ENCODE data around the gene SRGAP3.

SRGAP3 gene

DNA sequence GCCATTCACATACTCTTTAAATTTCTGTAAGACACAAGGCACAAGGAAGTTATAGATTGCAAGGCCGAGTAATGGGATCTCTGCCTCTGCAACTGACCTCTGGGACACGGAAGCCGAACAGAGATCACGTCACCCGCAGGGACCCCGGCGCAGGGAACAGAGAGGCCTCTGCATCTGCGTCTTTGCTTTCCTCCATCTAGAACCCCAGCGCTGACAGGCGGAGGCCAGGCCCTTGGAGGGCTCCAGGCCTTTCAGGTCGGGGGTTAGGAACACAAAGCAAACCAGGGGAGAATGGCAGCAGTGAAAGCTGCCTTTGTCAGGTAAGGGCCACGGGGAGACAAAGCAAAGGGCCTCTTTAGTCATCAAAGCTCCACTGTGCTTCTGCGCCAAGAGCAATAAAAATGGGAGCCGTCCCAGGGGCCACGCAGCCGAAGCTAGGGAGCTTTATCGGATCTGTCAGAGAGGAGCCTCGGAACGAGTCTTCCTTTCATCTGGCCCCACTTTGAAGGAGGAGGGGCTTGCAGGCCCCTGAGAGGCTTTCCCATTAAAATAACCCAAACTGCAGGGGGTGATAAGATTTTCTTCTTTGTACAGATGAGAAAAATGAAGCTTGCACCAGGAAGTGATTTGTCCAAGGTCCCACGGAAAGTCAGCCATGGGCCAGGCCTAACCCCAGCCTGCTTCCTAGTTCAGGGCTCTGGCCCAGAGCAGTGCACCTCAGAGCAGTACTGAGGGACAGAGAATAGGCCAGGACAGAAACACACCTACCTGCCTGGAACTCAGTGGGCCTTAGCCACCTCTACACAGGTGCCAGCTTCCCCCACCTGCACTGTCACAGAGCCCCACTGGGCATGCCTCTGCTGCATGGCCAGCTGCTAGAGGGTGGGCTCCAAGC, 201.7 kb downstream of the SRGAP3 start:
- Histone ChIP-seq H3K9me2 (ENCODE audit: low read depth, low read length) (no peaks in the 10 kb centered on the region), H4K20me1 (ENCODE audit: insufficient read depth, low read length) (no peaks in the 10 kb centered on the region), H3K36me3 (ENCODE audit: insufficient read depth, low read length) (no peaks in the 10 kb centered on the region), H3K27me3 (ENCODE audit: insufficient read depth, low read length) (0 out of 2 replicates have a peak, but pooled peaks cover 3% of the 10 kb centered on the region), H3K4me1 (ENCODE audit: insufficient read depth, low read length, severe bottlenecking) (no peaks in the 10 kb centered on the region), H3K4me3 (ENCODE audit: low read depth, low read length, poor library complexity, severe bottlenecking) (no peak overlapping the region), H3K79me2 (ENCODE audit: insufficient read depth, low read length) (no peaks in the 10 kb centered on the region), H3K9me3 (ENCODE audit: low read length) (no peaks in the 10 kb centered on the region), H3K4me2 (ENCODE audit: low read length) (no peak overlapping the region), H3K27ac (ENCODE audit: low read depth, low read length, poor library complexity, severe bottlenecking) (no peak overlapping the region), H3K9ac (ENCODE audit: low read length) (no peak overlapping the region), H2AFZ (ENCODE audit: low read length) (no peak overlapping the region), H3F3A (ENCODE audit: insufficient read depth, low read length) (no peaks in the 10 kb centered on the region)
- no peak for TF ChIP-seq EZH2 (IDR thresholded peaks at IDR 0.05; ENCODE audit: borderline replicate concordance, low read length)
- TF ChIP-seq, protein P1, sequence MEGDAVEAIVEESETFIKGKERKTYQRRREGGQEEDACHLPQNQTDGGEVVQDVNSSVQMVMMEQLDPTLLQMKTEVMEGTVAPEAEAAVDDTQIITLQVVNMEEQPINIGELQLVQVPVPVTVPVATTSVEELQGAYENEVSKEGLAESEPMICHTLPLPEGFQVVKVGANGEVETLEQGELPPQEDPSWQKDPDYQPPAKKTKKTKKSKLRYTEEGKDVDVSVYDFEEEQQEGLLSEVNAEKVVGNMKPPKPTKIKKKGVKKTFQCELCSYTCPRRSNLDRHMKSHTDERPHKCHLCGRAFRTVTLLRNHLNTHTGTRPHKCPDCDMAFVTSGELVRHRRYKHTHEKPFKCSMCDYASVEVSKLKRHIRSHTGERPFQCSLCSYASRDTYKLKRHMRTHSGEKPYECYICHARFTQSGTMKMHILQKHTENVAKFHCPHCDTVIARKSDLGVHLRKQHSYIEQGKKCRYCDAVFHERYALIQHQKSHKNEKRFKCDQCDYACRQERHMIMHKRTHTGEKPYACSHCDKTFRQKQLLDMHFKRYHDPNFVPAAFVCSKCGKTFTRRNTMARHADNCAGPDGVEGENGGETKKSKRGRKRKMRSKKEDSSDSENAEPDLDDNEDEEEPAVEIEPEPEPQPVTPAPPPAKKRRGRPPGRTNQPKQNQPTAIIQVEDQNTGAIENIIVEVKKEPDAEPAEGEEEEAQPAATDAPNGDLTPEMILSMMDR (IDR thresholded peaks at IDR 0.05; ENCODE audit: low read length), result no peak

DNA sequence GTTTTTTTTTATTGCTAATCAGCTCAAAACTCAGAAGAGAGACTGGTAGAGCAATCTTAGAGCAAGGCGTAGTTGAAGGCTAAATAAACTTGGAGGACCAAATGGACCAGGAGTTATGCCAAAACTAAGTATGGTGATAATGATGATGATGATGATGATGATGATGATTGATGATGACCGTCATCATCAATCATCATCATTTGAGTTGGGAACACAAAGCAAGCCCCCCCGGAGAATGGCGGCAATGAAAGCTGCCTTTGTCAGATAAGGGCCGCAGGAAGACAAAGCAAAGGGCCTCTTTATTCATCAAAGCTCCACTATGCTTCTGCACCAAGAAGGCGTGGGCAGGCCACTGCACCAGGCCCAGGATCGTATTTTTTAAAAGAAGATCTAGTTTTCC, 204.1 kb downstream of the SRGAP3 start:
- Histone ChIP-seq H3K36me3 (ENCODE audit: insufficient read depth, low read length) (no peaks in the 10 kb centered on the region), H3F3A (ENCODE audit: insufficient read depth, low read length) (no peaks in the 10 kb centered on the region), H3K4me1 (ENCODE audit: insufficient read depth, low read length, severe bottlenecking) (no peaks in the 10 kb centered on the region), H3K9me3 (ENCODE audit: low read length) (no peaks in the 10 kb centered on the region), H3K9ac (ENCODE audit: low read length) (no peak overlapping the region), H2AFZ (ENCODE audit: low read length) (no peak overlapping the region), H3K27me3 (ENCODE audit: insufficient read depth, low read length) (no peaks in the 10 kb centered on the region), H4K20me1 (ENCODE audit: insufficient read depth, low read length) (no peaks in the 10 kb centered on the region), H3K79me2 (ENCODE audit: insufficient read depth, low read length) (no peaks in the 10 kb centered on the region), H3K9me2 (ENCODE audit: low read depth, low read length) (no peaks in the 10 kb centered on the region), H3K4me3 (ENCODE audit: low read depth, low read length, poor library complexity, severe bottlenecking) (no peak overlapping the region), H3K27ac (ENCODE audit: low read depth, low read length, poor library complexity, severe bottlenecking) (no peak overlapping the region), H3K4me2 (ENCODE audit: low read length) (no peak overlapping the region)
- TF ChIP-seq, protein P1 (IDR thresholded peaks at IDR 0.05; ENCODE audit: low read length), result no peak
- no peak for TF ChIP-seq EZH2 (IDR thresholded peaks at IDR 0.05; ENCODE audit: borderline replicate concordance, low read length)

DNA sequence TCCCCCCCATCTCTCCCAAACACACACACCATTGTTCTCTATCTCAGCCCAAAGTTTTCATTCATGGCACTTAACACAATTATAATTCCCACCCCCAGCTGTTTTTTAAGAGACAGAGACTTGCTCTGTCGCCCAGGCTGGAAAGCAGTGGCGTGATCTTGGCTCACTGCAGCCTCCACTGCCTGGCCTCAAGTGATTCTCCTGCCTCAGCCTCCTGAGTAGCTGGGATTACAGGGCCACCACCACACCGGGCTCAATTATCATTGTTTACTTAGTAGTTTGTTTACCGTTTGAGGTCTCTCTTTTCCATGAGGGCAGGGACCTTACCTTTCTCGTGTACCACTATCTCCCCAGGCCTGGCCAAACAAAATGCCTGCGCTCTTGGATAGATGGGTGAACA, 206.4 kb downstream of the SRGAP3 start:
- Histone ChIP-seq H3K27ac (ENCODE audit: low read depth, low read length, poor library complexity, severe bottlenecking) (no peak overlapping the region), H2AFZ (ENCODE audit: low read length) (no peak overlapping the region), H3K9me2 (ENCODE audit: low read depth, low read length) (no peaks in the 10 kb centered on the region)

More for the DNA sequence above, 206.4 kb downstream of the SRGAP3 start:
- no peaks in the 10 kb centered on the region for H3K36me3 ChIP-seq (ENCODE audit: insufficient read depth, low read length)
- H3K4me2 ChIP-seq (ENCODE audit: low read length), result no peak overlapping the region
- no peaks in the 10 kb centered on the region for H3K79me2 ChIP-seq (ENCODE audit: insufficient read depth, low read length)
- no peaks in the 10 kb centered on the region for H4K20me1 ChIP-seq (ENCODE audit: insufficient read depth, low read length)
- H3F3A ChIP-seq (ENCODE audit: insufficient read depth, low read length), result no peaks in the 10 kb centered on the region
- no peak overlapping the region for H3K9ac ChIP-seq (ENCODE audit: low read length)
- no peaks in the 10 kb centered on the region for H3K27me3 ChIP-seq (ENCODE audit: insufficient read depth, low read length)
- H3K9me3 ChIP-seq (ENCODE audit: low read length), result no peaks in the 10 kb centered on the region
- H3K4me1 ChIP-seq (ENCODE audit: insufficient read depth, low read length, severe bottlenecking), result no peaks in the 10 kb centered on the region
- TF ChIP-seq, protein P1 (IDR thresholded peaks at IDR 0.05; ENCODE audit: low read length), result no peak
- TF ChIP-seq EZH2 (IDR thresholded peaks at IDR 0.05; ENCODE audit: borderline replicate concordance, low read length), result no peak
- no peak overlapping the region for H3K4me3 ChIP-seq (ENCODE audit: low read depth, low read length, poor library complexity, severe bottlenecking)
